Thyroid gland (tissue), 4 donors: ENCODE results near the gene BCAS3.

ENCODE experiments used
- POLR2A ChIP-seq, 2 donors: fragments of 450-650 bp; IDR thresholded peaks; one replicate each; pipeline ENCODE4 v1.6.1; 2017; ENCODE audit warnings: antibody characterized with exemption in 2 of 2, mild to moderate bottlenecking in 2 of 2, moderate library complexity in 1 of 2
- TF ChIP-seq, protein P1 (sequence below), 6 experiments: fragments of 200-600 bp in 3 of 6; fragments of 450-650 bp in 3 of 6; sonication (generic) in 3 of 6; IDR thresholded peaks; one replicate each; pipeline ENCODE4 v1.5.1; 2016 to 2019; ENCODE audit warnings: antibody characterized with exemption in 6 of 6, mild to moderate bottlenecking in 2 of 6, inconsistent platforms in 1 of 6, moderate library complexity in 1 of 6

DNA sequence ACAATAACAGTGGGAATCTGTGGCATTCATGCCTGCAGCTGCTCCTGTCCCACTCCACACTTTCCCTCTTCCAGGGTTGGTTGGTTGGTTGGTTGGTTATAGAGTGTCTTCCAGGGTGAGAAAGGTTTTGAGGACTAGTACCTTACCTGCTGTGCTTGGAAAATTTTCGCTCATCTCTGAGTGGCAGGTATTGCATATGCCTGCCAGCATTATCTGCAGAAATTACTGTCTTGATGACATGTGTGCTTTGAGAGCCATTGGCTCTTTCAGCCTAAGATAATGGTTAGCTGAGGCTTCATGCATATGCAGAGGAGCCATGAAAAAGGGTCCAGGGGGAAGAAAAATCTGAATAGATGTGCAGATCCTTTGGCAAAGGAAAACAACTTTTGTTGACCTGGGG is 131.8 kb downstream of the BCAS3 start:
- TF ChIP-seq, protein P1, sequence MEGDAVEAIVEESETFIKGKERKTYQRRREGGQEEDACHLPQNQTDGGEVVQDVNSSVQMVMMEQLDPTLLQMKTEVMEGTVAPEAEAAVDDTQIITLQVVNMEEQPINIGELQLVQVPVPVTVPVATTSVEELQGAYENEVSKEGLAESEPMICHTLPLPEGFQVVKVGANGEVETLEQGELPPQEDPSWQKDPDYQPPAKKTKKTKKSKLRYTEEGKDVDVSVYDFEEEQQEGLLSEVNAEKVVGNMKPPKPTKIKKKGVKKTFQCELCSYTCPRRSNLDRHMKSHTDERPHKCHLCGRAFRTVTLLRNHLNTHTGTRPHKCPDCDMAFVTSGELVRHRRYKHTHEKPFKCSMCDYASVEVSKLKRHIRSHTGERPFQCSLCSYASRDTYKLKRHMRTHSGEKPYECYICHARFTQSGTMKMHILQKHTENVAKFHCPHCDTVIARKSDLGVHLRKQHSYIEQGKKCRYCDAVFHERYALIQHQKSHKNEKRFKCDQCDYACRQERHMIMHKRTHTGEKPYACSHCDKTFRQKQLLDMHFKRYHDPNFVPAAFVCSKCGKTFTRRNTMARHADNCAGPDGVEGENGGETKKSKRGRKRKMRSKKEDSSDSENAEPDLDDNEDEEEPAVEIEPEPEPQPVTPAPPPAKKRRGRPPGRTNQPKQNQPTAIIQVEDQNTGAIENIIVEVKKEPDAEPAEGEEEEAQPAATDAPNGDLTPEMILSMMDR (IDR thresholded peaks at IDR 0.05): no peak
- TF ChIP-seq POLR2A (IDR thresholded peaks at IDR 0.05): no peak
